ENCODE results near the gene TMEM221.

DNA sequence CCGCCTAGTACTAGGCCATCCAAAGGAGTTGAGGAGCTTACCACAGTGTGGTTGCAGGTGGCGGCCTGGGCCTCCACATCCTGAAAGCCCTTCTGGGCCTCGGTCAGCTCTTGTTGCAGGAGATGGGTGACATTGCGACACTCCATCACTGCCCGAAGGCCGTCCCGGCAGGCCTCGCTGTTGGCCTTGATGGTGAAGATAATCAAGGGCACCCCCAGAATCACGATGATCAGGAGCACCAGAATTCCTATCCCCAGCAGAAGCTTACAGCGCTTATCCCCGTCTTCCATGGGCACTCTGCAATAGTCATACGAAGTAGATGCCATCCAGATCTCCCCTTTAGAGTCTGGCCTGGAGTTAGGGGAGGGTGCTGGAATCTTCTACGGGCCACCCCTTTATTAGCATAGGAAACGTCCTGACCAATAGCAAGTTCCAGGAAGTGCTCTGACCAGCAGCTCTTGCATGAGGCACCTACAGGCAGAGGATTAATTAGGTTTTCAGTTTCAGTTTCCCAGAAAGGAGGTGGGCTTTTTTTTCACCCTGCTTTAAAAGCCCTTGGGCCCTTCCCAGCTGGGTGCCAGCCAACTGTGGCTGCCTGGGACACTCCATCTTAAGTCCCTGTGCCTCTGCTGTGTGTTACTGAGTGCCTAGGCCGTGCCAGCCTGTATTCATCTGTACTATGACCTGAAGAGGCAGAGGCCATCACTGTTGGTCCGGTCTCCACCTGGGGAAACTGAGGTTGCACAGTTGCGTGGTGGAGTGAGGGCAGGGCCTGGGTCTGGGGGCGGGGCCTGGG lies 43.0 kb downstream of the TMEM221 start, which contains the start of gene BST2:
- TF ChIP-seq, protein P1, sequence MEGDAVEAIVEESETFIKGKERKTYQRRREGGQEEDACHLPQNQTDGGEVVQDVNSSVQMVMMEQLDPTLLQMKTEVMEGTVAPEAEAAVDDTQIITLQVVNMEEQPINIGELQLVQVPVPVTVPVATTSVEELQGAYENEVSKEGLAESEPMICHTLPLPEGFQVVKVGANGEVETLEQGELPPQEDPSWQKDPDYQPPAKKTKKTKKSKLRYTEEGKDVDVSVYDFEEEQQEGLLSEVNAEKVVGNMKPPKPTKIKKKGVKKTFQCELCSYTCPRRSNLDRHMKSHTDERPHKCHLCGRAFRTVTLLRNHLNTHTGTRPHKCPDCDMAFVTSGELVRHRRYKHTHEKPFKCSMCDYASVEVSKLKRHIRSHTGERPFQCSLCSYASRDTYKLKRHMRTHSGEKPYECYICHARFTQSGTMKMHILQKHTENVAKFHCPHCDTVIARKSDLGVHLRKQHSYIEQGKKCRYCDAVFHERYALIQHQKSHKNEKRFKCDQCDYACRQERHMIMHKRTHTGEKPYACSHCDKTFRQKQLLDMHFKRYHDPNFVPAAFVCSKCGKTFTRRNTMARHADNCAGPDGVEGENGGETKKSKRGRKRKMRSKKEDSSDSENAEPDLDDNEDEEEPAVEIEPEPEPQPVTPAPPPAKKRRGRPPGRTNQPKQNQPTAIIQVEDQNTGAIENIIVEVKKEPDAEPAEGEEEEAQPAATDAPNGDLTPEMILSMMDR (conservative IDR thresholded peaks at IDR 0.05; ENCODE audit: low read length): no peak
- no peak for TF ChIP-seq EZH2phosphoT487 (IDR thresholded peaks at IDR 0.05; ENCODE audit: borderline replicate concordance)
